Ishikawa (cell line): ENCODE results near the gene ZNF304.

ENCODE experiments used
- CEBPB ChIP-seq: IDR thresholded peaks from 2 replicates; pipeline ENCODE4 v1.6.1; 2012
- CREB1 ChIP-seq: IDR thresholded peaks from 2 replicates; pipeline ENCODE4 v1.6.1; 2012; ENCODE audit warnings: low read depth
- EGR1 ChIP-seq: IDR thresholded peaks from 2 replicates; pipeline ENCODE4 v1.6.1; 2012
- EP300 ChIP-seq: IDR thresholded peaks from 2 replicates; pipeline ENCODE4 v1.6.1; 2012; ENCODE audit warnings: borderline replicate concordance
- FOXM1 ChIP-seq: IDR thresholded peaks from 2 replicates; pipeline ENCODE4 v1.6.1; 2012; ENCODE audit warnings: low read depth, borderline replicate concordance
- MAX ChIP-seq: IDR thresholded peaks from 2 replicates; pipeline ENCODE4 v1.6.1; 2012
- NFIC ChIP-seq: IDR thresholded peaks from 2 replicates; pipeline ENCODE4 v1.6.1; 2012
- RAD21 ChIP-seq: IDR thresholded peaks from 2 replicates; pipeline ENCODE4 v1.6.1; 2012; ENCODE audit warnings: low read depth
- TAF1 ChIP-seq: IDR thresholded peaks from 2 replicates; pipeline ENCODE4 v1.6.1; 2012; ENCODE audit warnings: low read depth, mild to moderate bottlenecking
- TCF12 ChIP-seq: IDR thresholded peaks from 2 replicates; pipeline ENCODE4 v1.6.1; 2012; ENCODE audit warnings: low read depth
- TEAD4 ChIP-seq: IDR thresholded peaks from 2 replicates; pipeline ENCODE4 v1.6.1; 2012
- USF1 ChIP-seq: IDR thresholded peaks from 2 replicates; pipeline ENCODE4 v1.6.1; 2012
- YY1 ChIP-seq: IDR thresholded peaks from 2 replicates; pipeline ENCODE4 v1.6.1; 2012; ENCODE audit warnings: low read depth
- ZBTB7A ChIP-seq: IDR thresholded peaks from 2 replicates; pipeline ENCODE4 v1.6.1; 2012; ENCODE audit warnings: low read depth
- TF ChIP-seq, protein P1 (sequence below): IDR thresholded peaks from 2 replicates; pipeline ENCODE4 v1.6.1; 2012; ENCODE audit warnings: low read depth, mild to moderate bottlenecking

Gene ZNF304

GRCh38 chr19:57350877-57351805 lies at the start of gene ZNF304:
Gene ZNF304 (plus strand): TSS chr19:57351271. CDS start chr19:57351665, 394 bp downstream.
- no peak for TF ChIP-seq EGR1
- no peak for TF ChIP-seq TEAD4
- TF ChIP-seq MAX = peak; percentile 93
- no peak for TF ChIP-seq RAD21
- no peak for TF ChIP-seq EP300
- TF ChIP-seq FOXM1 = no peak
- peak; percentile 18; the same call in 1 of the 2 replicates for TF ChIP-seq TCF12
- TF ChIP-seq, protein P1, sequence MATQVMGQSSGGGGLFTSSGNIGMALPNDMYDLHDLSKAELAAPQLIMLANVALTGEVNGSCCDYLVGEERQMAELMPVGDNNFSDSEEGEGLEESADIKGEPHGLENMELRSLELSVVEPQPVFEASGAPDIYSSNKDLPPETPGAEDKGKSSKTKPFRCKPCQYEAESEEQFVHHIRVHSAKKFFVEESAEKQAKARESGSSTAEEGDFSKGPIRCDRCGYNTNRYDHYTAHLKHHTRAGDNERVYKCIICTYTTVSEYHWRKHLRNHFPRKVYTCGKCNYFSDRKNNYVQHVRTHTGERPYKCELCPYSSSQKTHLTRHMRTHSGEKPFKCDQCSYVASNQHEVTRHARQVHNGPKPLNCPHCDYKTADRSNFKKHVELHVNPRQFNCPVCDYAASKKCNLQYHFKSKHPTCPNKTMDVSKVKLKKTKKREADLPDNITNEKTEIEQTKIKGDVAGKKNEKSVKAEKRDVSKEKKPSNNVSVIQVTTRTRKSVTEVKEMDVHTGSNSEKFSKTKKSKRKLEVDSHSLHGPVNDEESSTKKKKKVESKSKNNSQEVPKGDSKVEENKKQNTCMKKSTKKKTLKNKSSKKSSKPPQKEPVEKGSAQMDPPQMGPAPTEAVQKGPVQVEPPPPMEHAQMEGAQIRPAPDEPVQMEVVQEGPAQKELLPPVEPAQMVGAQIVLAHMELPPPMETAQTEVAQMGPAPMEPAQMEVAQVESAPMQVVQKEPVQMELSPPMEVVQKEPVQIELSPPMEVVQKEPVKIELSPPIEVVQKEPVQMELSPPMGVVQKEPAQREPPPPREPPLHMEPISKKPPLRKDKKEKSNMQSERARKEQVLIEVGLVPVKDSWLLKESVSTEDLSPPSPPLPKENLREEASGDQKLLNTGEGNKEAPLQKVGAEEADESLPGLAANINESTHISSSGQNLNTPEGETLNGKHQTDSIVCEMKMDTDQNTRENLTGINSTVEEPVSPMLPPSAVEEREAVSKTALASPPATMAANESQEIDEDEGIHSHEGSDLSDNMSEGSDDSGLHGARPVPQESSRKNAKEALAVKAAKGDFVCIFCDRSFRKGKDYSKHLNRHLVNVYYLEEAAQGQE = no peak
- no peak for TF ChIP-seq ZBTB7A
- peak; percentile 90 for TF ChIP-seq CREB1
- TF ChIP-seq TAF1 = peak; percentile 44; the same call in 1 of the 2 replicates
- TF ChIP-seq CEBPB = no peak
- no peak for TF ChIP-seq USF1

- TF ChIP-seq CEBPB (no peak), EGR1 (no peak), NFIC (no peak)
Measured at GRCh38 chr19:57302020-57302465, 49.0 kb upstream of the ZNF304 start.

DNA sequence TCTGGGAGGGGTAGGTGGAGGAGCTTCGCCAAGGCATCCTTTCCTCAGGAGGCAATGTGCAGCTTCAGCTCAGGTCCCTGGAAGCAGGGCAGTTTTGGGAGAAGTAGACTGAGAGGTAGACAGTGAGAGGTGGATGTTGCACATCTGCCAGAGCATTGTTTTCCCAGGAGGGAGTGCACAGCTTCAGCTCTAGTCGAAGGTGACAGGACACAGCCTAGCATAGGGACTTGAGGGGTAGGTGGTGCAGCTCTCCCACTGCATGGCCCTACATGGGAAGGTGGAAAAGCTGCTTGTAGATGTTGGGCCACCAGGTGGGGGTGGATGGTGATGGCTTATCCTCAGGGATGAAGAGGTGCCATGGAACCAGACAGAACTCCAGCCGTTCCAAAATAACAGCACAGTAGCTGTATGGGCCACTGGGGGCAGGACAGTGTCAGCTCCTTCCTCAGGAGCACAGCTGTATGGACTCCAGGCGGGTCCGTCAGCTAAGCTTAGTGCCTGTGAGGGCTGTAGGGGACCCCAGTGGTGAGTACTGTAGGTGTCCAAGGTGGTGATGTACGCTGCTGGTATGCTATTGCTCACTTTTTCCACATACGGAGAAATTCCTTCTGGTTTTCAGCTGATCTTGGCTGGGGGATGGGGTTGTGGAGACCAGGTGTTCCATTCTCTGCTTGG lies 48.2 kb upstream of the ZNF304 start:
- TF ChIP-seq FOXM1 (no peak), MAX (no peak), CEBPB (no peak), TEAD4 (no peak), TAF1 (no peak), RAD21 (no peak), EP300 (no peak), CREB1 (no peak), TCF12 (no peak), EGR1 (no peak), YY1 (no peak), NFIC (no peak), USF1 (no peak), ZBTB7A (no peak)
- TF ChIP-seq, protein P1 = no peak

- TF ChIP-seq NFIC (no peak), ZBTB7A (no peak), TAF1 (no peak), USF1 (no peak), CREB1 (no peak), EGR1 (no peak), TEAD4 (no peak), EP300 (no peak), CEBPB (no peak), RAD21 (no peak), MAX (no peak), YY1 (no peak)
- TF ChIP-seq, protein P1 = no peak
Measured at GRCh38 chr19:57305056-57305455, 46.0 kb upstream of the ZNF304 start.
